ENCODE measurements around the gene CSN3.
"Not testable (repeated sequence)": the region's sequence is repeated elsewhere in the genome, so short reads cannot be mapped to it uniquely, and the experiment has no call there.

Gene CSN3

DNA sequence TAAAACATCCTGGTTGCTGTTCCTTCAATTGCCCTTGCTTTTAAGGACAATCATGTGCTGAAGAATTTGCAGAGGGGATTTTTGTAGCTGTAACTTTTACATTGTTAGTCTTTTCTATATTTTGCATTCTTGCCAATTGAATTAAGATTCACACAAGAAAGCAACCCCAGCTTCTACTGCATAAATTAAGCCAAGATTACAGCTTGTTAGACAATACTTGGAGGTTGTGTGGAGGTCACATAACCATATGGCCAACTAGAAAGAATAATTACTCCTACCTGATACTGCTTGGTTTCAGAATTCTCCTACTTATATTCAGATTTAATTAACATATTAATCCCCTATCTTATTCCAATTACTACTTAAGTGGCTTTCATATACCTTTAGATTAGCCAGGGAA, 20.6 kb upstream of the CSN3 start:
- POLR2A ChIA-PET; DNase-seq (ENCODE audit: extremely low spot score); CTCF ChIA-PET: not testable (repeated sequence)

DNA sequence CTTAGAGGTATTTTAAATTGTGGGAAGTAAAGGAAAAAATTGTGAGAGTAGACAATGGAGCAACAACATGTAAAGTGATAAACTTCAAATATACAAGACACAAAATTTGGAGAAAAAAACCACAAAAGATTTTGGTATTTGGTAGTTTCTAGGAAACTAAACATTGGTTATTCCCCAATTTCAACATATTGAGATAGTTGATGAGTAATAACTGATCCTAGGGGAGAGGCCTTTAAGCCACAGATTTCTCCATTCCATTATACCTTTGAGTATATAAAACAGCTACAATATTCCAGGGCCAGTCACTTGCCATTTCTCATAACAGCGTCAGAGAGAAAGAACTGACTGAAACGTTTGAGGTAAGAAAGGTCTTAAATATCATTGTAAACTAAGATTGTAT, 16.6 kb upstream of the CSN3 start, which contains the start of gene FDCSP:
TSS of gene FDCSP (plus strand) at position 301 of the 400 bp plus-strand sequence. CDS start 5,071 bp downstream, outside the sequence.
- DNase-seq (ENCODE audit: extremely low spot score), result no peak
- TF ChIP-seq SUZ12 (IDR thresholded peaks at IDR 0.05) (no peak), LEF1 (IDR thresholded peaks at IDR 0.05; ENCODE audit: borderline replicate concordance) (no peak), L3MBTL2 (conservative IDR thresholded peaks at IDR 0.05) (no peak), HDGF (IDR thresholded peaks at IDR 0.05; ENCODE audit: borderline replicate concordance) (no peak), SP1 (IDR thresholded peaks at IDR 0.05) (no peak), ARNT (IDR thresholded peaks at IDR 0.05) (no peak), FOXM1 (IDR thresholded peaks at IDR 0.05; ENCODE audit: borderline replicate concordance) (no peak), BHLHE40 (IDR thresholded peaks at IDR 0.05; ENCODE audit: borderline replicate concordance) (no peak)
- CTCF ChIA-PET, result no interaction called here
- POLR2A ChIA-PET, result no interaction called here

DNA sequence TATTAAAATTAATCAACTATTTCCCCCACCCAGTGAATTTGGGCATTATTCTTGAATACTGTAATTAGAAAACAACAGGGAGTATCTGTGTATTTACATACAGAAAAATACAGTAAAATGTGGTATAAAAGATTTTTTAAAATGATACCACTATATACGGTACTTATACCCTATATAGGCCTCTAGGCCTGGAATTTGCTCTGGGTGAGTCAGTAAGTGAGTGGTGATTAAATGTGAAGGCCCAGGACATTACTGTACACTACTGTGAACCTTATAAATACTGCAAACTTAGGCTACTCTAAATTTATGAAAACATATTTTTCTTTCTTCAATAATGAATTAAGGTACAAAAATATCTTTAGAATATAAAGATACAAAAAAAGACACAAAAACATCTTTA, 6.3 kb upstream of the CSN3 start:
- DNase-seq (ENCODE audit: extremely low spot score), result no peak
- CTCF ChIA-PET, result no interaction called here
- POLR2A ChIA-PET, result no interaction called here
- TF ChIP-seq FOXK2 (IDR thresholded peaks at IDR 0.05) (no peak), NFRKB (IDR thresholded peaks at IDR 0.05) (no peak), BHLHE40 (IDR thresholded peaks at IDR 0.05; ENCODE audit: borderline replicate concordance) (no peak), LEF1 (IDR thresholded peaks at IDR 0.05; ENCODE audit: borderline replicate concordance) (no peak), FOXA1 (IDR thresholded peaks at IDR 0.05) (no peak)

DNA sequence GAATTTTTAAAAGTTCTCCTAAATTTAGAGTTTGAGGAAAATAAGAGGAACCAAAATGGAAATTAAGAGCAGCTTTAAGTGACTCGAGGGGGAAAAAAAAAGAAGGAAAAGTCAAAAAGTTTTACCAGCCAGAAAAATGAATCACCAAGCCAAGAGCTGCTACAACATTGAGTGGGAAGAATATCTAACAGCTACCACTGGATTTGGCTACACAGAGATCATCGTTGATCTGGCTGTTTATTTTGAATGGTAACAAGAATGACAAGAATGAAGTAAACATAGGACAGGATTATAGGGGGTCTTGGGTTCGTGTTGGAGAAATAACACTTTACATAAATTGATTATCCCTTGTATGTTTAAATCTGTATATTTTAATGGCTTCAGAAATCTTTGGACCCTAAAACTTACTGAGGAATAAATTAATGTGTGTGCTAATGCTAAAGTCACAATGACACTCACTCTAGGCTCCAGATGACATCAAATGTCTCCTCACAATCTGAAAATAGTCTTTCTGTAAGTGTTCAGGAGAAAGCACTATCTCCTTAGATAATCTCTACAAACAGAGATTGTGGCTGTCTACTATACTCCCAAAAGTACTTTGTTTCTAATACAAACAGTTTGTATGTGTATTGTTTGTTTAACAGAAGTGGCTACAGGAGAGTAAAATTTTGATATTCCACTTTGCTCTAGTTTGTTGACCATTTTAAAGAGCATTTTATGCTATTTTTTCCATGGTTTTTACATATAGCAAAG, 3.1 kb upstream of the CSN3 start:
- POLR2A ChIA-PET, result no interaction called here

DNA sequence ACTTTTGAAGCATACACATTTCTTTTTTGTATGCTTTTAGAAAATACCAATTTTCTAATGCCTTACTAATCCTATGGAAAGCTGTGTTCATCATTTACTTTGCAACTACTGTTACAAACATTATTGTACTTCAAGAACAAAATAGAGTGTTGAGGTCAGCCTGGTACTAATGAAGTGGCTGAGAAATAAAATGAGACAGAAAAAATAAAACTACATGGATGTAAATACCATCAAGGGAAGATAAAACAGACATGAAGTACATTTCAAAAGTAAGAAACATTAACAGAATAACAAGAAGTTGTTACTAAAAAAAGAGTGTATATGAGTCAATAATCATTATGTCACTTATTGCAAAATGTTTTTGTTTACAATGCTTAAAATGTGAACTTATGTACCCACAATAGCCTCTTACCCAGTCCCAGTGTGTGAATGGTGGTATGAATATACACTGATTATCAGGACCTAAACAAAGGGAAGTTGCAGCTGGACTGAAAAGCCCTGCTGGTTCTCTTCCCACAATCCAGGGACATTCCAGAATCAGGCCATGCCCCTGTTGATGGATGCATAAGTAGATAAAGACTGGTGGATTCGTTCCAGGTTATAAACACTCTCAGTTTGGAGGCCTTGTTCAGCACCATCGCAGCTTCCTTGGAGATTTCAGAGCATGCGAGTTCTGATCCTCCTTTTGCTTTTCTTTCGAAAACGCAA, 2.4 kb upstream of the CSN3 start:
- DNase-seq (ENCODE audit: extremely low spot score), result no peak
- TF ChIP-seq ELF4 (IDR thresholded peaks at IDR 0.05) (no peak), FOXM1 (IDR thresholded peaks at IDR 0.05; ENCODE audit: borderline replicate concordance) (no peak), SUZ12 (IDR thresholded peaks at IDR 0.05) (no peak), SP1 (IDR thresholded peaks at IDR 0.05) (no peak), FOXK2 (IDR thresholded peaks at IDR 0.05) (no peak), TARDBP (IDR thresholded peaks at IDR 0.05) (no peak), NFRKB (IDR thresholded peaks at IDR 0.05) (no peak), FOXA1 (IDR thresholded peaks at IDR 0.05) (no peak), HDGF (IDR thresholded peaks at IDR 0.05; ENCODE audit: borderline replicate concordance) (no peak), LEF1 (IDR thresholded peaks at IDR 0.05; ENCODE audit: borderline replicate concordance) (no peak), ZNF384 (IDR thresholded peaks at IDR 0.05) (no peak), BHLHE40 (IDR thresholded peaks at IDR 0.05; ENCODE audit: borderline replicate concordance) (no peak), CTBP1 (IDR thresholded peaks at IDR 0.05; ENCODE audit: borderline replicate concordance) (no peak), ARNT (IDR thresholded peaks at IDR 0.05) (no peak), L3MBTL2 (conservative IDR thresholded peaks at IDR 0.05) (no peak)
- TF ChIP-seq, protein P1, sequence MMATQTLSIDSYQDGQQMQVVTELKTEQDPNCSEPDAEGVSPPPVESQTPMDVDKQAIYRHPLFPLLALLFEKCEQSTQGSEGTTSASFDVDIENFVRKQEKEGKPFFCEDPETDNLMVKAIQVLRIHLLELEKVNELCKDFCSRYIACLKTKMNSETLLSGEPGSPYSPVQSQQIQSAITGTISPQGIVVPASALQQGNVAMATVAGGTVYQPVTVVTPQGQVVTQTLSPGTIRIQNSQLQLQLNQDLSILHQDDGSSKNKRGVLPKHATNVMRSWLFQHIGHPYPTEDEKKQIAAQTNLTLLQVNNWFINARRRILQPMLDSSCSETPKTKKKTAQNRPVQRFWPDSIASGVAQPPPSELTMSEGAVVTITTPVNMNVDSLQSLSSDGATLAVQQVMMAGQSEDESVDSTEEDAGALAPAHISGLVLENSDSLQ (IDR thresholded peaks at IDR 0.05), result no peak
- ChIA-PET POLR2A (no interaction called here), CTCF (no interaction called here)

More for the DNA sequence above, 3.1 kb upstream of the CSN3 start:
- TF ChIP-seq FOXM1 (IDR thresholded peaks at IDR 0.05; ENCODE audit: borderline replicate concordance), result no peak
- TF ChIP-seq LEF1 (IDR thresholded peaks at IDR 0.05; ENCODE audit: borderline replicate concordance), result no peak
- TF ChIP-seq ARNT (IDR thresholded peaks at IDR 0.05), result no peak
- no peak for TF ChIP-seq FOXK2 (IDR thresholded peaks at IDR 0.05)
- TF ChIP-seq CTBP1 (IDR thresholded peaks at IDR 0.05; ENCODE audit: borderline replicate concordance), result no peak
- TF ChIP-seq, protein P1 (IDR thresholded peaks at IDR 0.05), result no peak
- no peak for TF ChIP-seq SP1 (IDR thresholded peaks at IDR 0.05)
- TF ChIP-seq NFRKB (IDR thresholded peaks at IDR 0.05), result no peak
- TF ChIP-seq FOXA1 (IDR thresholded peaks at IDR 0.05), result no peak
- TF ChIP-seq L3MBTL2 (conservative IDR thresholded peaks at IDR 0.05), result no peak
- TF ChIP-seq SUZ12 (IDR thresholded peaks at IDR 0.05), result no peak
- TF ChIP-seq ZNF384 (IDR thresholded peaks at IDR 0.05), result no peak
- no peak for DNase-seq (ENCODE audit: extremely low spot score)
- CTCF ChIA-PET, result no interaction called here

DNA sequence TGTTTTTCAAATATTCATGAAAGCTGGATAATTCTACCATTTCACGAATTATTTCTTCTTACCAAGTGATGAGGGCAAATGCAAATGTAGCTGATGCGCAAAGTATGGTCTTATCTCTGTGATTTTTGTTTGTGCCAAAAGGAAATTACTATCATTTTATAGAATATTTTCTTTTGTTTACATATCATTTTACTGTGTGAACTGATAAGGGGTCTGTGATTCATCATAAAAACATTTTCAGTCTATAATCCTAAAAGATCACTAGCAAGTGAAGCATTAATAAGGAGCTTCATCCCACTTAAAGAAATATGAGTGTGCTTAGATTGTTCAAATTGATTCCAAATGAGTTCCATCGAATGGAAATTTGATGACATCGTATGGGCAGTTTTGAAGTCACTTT, 694 bp downstream of the CSN3 start:
- POLR2A ChIA-PET, result no interaction called here
- CTCF ChIA-PET, result no interaction called here
- no peak for TF ChIP-seq SP1 (IDR thresholded peaks at IDR 0.05)
- TF ChIP-seq, protein P1 (IDR thresholded peaks at IDR 0.05), result no peak
- TF ChIP-seq FOXK2 (IDR thresholded peaks at IDR 0.05), result no peak
- no peak for TF ChIP-seq ARNT (IDR thresholded peaks at IDR 0.05)
- TF ChIP-seq FOXM1 (IDR thresholded peaks at IDR 0.05; ENCODE audit: borderline replicate concordance), result no peak
- no peak for TF ChIP-seq BHLHE40 (IDR thresholded peaks at IDR 0.05; ENCODE audit: borderline replicate concordance)
- no peak for TF ChIP-seq SUZ12 (IDR thresholded peaks at IDR 0.05)
- TF ChIP-seq CTBP1 (IDR thresholded peaks at IDR 0.05; ENCODE audit: borderline replicate concordance), result no peak
- TF ChIP-seq LEF1 (IDR thresholded peaks at IDR 0.05; ENCODE audit: borderline replicate concordance), result no peak
- no peak for DNase-seq (ENCODE audit: extremely low spot score)

Measured in HEK293T (cell line).